Brain pericyte (primary cell): ENCODE data around the gene EVI2A.
A peak's percentile ranks its signal among the peaks of the same experiment; 100 is the strongest.

ENCODE experiments used
- DNase-seq: peaks from one replicate; pipeline ENCODE4 v3.0.0-alpha.2; 2012; ENCODE audit warnings: low read depth, low spot score

The EVI2A gene

DNA sequence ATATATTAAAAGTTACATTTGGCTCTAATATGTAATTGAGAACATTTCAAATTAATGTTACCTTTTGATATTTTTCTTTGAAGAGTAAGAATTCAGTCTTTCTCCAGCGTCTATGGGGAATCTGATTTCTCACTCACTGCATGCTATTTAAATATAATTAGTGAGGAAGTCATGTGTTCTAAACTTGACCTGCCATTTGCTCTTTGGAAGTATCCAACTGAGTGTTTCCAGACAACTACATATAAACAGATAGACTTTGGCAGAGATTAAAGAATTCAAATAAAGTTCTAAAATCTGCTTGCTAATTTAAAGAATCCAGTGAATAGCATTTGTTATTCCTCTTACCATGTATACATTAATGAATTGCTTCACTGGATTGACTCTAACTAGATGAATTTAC lies 47.9 kb downstream of the EVI2A start:
- no peak for DNase-seq

DNA sequence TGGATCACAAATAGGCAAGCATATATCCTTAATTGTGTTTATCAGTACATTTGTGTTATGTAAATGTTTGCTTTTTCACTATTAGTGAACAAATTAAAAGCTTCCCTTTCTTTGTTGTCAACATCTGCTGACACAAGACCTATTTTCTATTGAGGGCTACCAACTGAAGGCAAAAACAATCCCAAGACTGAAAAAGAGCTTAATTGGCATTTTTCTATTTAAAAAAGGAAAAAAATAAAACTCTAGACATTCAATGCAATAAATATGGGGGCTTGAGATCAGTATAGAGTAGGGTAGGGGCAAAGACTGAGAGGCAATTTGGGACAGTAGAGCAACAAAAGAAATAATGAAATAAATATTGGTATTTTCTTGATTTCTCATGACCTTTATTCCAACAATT lies 48.6 kb downstream of the EVI2A start:
- no peak for DNase-seq

DNA sequence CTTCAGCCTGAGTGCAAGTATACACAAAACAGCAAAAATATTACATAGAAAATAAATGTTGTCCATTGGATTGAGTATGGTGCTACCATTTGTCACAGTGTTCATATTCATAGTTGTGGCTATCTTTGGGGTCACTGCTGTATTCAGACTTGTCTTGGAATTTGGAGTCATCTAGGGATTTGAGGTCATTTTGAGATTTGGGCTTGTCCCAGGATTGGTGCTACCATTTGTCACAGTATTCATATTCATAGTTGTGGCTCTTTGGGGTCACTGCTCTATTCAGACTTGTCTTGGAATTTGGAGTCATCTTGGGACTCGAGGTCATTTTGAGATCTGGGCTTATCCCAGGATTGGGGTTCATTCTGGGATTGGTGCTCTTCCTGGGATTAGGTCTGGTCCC lies 49.2 kb downstream of the EVI2A start:
- DNase-seq, result no peak

DNA sequence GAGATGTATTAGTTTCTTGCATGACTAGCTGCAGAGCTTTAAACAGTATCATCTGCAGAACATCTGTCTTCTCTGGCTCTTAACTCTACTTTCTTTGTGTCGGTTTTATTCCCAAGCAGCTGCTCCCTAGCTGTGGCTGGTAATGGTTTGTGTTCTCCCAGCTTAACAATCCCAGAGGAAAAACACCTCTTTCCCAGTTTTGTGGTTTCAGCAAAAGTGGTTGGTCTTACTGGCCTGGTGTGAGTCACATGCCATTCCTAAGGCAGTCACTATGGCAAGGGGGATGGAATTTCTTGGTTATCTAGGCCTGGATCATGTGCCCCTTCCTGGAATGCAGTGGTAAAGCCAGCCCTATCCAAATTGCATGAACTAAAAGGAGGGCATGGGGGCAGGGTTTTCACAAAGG lies 51.8 kb downstream of the EVI2A start:
- peak; percentile 41 for DNase-seq

DNA sequence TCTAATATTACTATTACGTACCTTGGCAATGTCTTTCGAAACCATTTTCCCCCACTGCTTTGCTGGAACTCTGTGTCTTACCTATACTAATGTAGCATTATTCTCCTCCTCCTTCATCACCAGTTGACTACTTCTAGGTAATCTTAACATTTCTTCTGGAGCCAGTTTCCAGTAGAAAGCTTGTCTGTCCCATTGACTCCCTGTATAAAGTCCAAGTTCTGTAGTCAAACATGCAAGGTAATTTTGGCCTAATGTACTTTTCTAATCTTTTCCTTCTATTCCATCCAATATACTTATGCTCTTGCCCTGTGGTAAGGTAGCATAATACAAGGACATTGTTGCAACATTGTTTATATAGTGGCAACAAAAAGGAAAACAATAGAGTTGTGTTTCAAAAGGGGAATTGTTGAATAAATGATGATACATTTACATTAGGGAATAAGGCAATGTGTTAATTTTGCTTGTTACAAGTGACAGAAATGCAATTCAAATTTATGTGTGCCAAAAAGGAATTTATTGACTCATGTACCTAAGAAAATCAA lies 52.3 kb downstream of the EVI2A start:
- DNase-seq, result no peak
